Skeletal muscle tissue (tissue), 4 donors: ENCODE results near the gene ZFP69. TPM values are rescaled to one million over a fixed set of nuclear protein-coding genes. Genes with fewer than 3 reads are reported as not detected.

Experiments
- H3K27ac ChIP-seq: one replicate; pipeline ENCODE4 v1.7.0; 2013; ENCODE audit warnings: mild to moderate bottlenecking, low read depth, low read length, inconsistent platforms
- H3K27me3 ChIP-seq, 3 donors: one replicate each; pipeline ENCODE4 v1.7.0; 2013; ENCODE audit warnings: low read length in 3 of 3; ENCODE audit not compliant: control insufficient read depth in 3 of 3, insufficient read depth in 3 of 3
- H3K36me3 ChIP-seq, 3 donors: one replicate each; pipeline ENCODE4 v1.7.0; 2013; ENCODE audit warnings: low read length in 3 of 3; ENCODE audit not compliant: control insufficient read depth in 3 of 3, insufficient read depth in 3 of 3
- H3K4me1 ChIP-seq, 3 donors: one replicate each; pipeline ENCODE4 v1.7.0; 2013; ENCODE audit warnings: low read length in 3 of 3, mild to moderate bottlenecking in 3 of 3; ENCODE audit not compliant: control insufficient read depth in 3 of 3, insufficient read depth in 3 of 3
- H3K4me3 ChIP-seq, 3 donors: one replicate each; pipeline ENCODE4 v1.7.0; 2013; ENCODE audit warnings: low read length in 3 of 3
- H3K9ac ChIP-seq, 3 donors: one replicate each; pipeline ENCODE4 v1.7.0; 2013; ENCODE audit warnings: low read length in 3 of 3, mild to moderate bottlenecking in 3 of 3, moderate library complexity in 2 of 3, low read depth in 1 of 3
- H3K9me3 ChIP-seq, 3 donors: one replicate each; pipeline ENCODE4 v1.7.0; 2013; ENCODE audit warnings: low read length in 3 of 3; ENCODE audit not compliant: control insufficient read depth in 3 of 3
- total RNA-seq: library from RNA; depleted of rRNA; stranded (reverse); fragments of >200 nt; gene quantifications from one replicate; pipeline ENCODE4 v1.2.3, GENCODE V29; 2014
- donor health status: Osteomylitis.

The ZFP69 gene
- total RNA-seq, result 3.7 TPM

GRCh38 chr1:40476924-40477677 is at the start of gene ZFP69:
ZFP69 (plus strand) TSS chr1:40477290; CDS start chr1:40479362, 2,072 bp downstream.
- H3K4me1 ChIP-seq, result peaks cover 9 to 12% (median 11%) of the 10 kb centered on the region in 3 donors
- peaks cover 0 to 6% (median 2%) of the 10 kb centered on the region in 3 donors for H3K36me3 ChIP-seq
- peak within 1 kb of the TSS; percentile 72 to 83 (median 82) for H3K4me3 ChIP-seq
- H3K27ac ChIP-seq, result no peak within 1 kb of the TSS
- H3K9me3 ChIP-seq, result peaks cover 0 to 8% (median 7%) of the 10 kb centered on the region in 3 donors
- H3K9ac ChIP-seq, result peak within 1 kb of the TSS; percentile 59 to 76 (median 64)
- peaks cover 0 to 6% (median 0%) of the 10 kb centered on the region in 3 donors for H3K27me3 ChIP-seq

DNA sequence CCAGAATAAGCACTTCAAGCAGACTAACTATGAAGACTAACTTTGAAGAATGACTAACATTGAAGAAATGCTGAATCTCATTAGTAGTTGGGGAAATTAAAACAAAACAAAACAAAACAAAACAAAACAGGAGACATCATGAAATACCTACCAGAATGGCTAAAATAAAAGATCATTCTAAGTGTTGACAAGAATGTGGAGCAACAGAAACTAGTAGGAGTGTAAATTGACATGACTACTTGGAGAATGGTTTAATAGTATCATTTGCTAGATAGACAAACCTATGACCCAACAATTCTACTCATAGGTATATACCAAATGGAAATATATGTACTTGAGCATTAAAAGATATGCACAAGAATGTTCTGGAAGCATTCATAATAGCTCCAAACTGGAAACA is 45.7 kb upstream of the ZFP69 start:
- no peaks in the 10 kb centered on the region for H3K27me3 ChIP-seq
- no peaks in the 10 kb centered on the region for H3K9me3 ChIP-seq
- H3K36me3 ChIP-seq, result no peaks in the 10 kb centered on the region
- no peak overlapping the region for H3K9ac ChIP-seq
- H3K4me1 ChIP-seq, result no peaks in the 10 kb centered on the region
- no peak overlapping the region for H3K27ac ChIP-seq
- no peak overlapping the region for H3K4me3 ChIP-seq

DNA sequence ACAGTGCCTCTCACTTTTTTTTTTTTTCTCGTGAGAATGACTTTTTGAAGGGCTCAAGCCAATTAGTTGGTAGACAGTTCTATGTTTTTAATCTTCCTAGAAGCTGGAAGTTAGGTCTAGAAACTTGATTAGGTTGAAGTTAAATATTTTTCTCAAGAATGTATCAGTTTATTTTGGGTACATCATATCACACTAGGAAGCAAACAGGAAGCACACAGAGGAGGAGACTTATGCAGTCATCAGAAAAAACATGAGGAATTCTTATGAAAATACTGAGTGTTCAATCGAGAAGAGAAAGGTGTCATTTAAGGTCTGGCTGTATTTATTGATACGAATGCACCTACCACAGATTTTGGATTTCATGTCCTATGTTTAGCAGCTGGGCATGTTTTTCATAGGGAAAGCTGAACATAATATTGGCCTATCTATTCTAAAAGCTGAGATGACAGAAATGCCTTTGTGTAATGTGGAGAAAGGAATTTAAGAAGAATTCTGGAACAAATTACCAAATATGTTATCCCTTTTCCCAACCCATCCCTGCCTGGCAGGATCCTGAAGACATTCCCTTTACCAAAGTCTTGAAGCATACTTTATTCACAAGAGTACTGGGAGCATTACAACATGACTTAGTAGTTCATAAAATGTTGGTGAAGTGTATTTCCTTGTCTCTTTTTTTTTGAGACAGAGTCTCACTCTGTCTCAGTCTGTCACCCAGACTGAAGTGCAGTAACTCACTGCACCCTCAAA is 44.3 kb upstream of the ZFP69 start:
- no peaks in the 10 kb centered on the region for H3K4me1 ChIP-seq
- H3K27ac ChIP-seq, result no peak overlapping the region
- no peak overlapping the region for H3K4me3 ChIP-seq
- H3K9ac ChIP-seq, result no peak overlapping the region
- no peaks in the 10 kb centered on the region for H3K27me3 ChIP-seq
- no peaks in the 10 kb centered on the region for H3K36me3 ChIP-seq
- H3K9me3 ChIP-seq, result no peaks in the 10 kb centered on the region

GRCh38 chr1:40435471-40435870 is 41.6 kb upstream of the ZFP69 start:
- Histone ChIP-seq H3K9ac (no peak overlapping the region), H3K27me3 (no peaks in the 10 kb centered on the region), H3K4me1 (no peaks in the 10 kb centered on the region), H3K9me3 (no peaks in the 10 kb centered on the region), H3K36me3 (no peaks in the 10 kb centered on the region), H3K4me3 (no peak overlapping the region), H3K27ac (no peak overlapping the region)

GRCh38 chr1:40435876-40436275 is 41.2 kb upstream of the ZFP69 start:
- Histone ChIP-seq H3K9me3 (no peaks in the 10 kb centered on the region), H3K27me3 (no peaks in the 10 kb centered on the region), H3K4me1 (no peaks in the 10 kb centered on the region), H3K4me3 (no peak overlapping the region), H3K9ac (no peak overlapping the region), H3K27ac (no peak overlapping the region), H3K36me3 (no peaks in the 10 kb centered on the region)

GRCh38 chr1:40438391-40439015 is 38.6 kb upstream of the ZFP69 start:
- Histone ChIP-seq H3K27me3 (no peaks in the 10 kb centered on the region), H3K4me3 (no peak overlapping the region), H3K36me3 (no peaks in the 10 kb centered on the region), H3K9ac (no peak overlapping the region), H3K4me1 (no peaks in the 10 kb centered on the region), H3K27ac (no peak overlapping the region), H3K9me3 (no peaks in the 10 kb centered on the region)

- H3K9ac ChIP-seq, result no peak overlapping the region
- no peaks in the 10 kb centered on the region for H3K27me3 ChIP-seq
- H3K36me3 ChIP-seq, result no peaks in the 10 kb centered on the region
- H3K9me3 ChIP-seq, result no peaks in the 10 kb centered on the region
- no peak overlapping the region for H3K27ac ChIP-seq
- no peak overlapping the region for H3K4me3 ChIP-seq
- H3K4me1 ChIP-seq, result no peaks in the 10 kb centered on the region
These were observed 37.8 kb upstream of the ZFP69 start for GRCh38 chr1:40439247-40439646.

- Histone ChIP-seq H3K9me3 (no peaks in the 10 kb centered on the region), H3K4me3 (peak within 1 kb of the TSS; percentile 88 to 90 (median 89)), H3K36me3 (no peaks in the 10 kb centered on the region), H3K27ac (peak within 1 kb of the TSS; percentile 56), H3K27me3 (no peaks in the 10 kb centered on the region), H3K9ac (peak within 1 kb of the TSS; percentile 73 to 82 (median 81)), H3K4me1 (peaks cover 7 to 16% (median 10%) of the 10 kb centered on the region in 3 donors)
These were observed 27.2 kb upstream of the ZFP69 start, which contains the start of gene ZFP69B for GRCh38 chr1:40449684-40450494. ZFP69B (plus strand) TSS chr1:40450476; CDS start chr1:40450962, 486 bp downstream.

GRCh38 chr1:40450495-40451237 is 26.4 kb upstream of the ZFP69 start:
- Histone ChIP-seq H3K27ac (peak overlapping the region; percentile 56), H3K9me3 (no peaks in the 10 kb centered on the region), H3K4me1 (peaks cover 7 to 16% (median 10%) of the 10 kb centered on the region in 3 donors)

More at GRCh38 chr1:40450495-40451237, 26.4 kb upstream of the ZFP69 start:
- Histone ChIP-seq H3K4me3 (peak overlapping the region; percentile 88 to 90 (median 89)), H3K36me3 (no peaks in the 10 kb centered on the region), H3K9ac (peak overlapping the region; percentile 73 to 81 (median 79)), H3K27me3 (no peaks in the 10 kb centered on the region)
